Hematopoietic multipotent progenitor cell treated with erythropoietin and hydrocortisone succinate and interleukin-3 and kit ligand, for 4 days (in vitro differentiated cells): ENCODE data around the gene GCN1.

Experiments
- DNase-seq: peaks from one replicate; pipeline ENCODE4 v3.0.0-alpha.2; 2015

The GCN1 gene

DNA sequence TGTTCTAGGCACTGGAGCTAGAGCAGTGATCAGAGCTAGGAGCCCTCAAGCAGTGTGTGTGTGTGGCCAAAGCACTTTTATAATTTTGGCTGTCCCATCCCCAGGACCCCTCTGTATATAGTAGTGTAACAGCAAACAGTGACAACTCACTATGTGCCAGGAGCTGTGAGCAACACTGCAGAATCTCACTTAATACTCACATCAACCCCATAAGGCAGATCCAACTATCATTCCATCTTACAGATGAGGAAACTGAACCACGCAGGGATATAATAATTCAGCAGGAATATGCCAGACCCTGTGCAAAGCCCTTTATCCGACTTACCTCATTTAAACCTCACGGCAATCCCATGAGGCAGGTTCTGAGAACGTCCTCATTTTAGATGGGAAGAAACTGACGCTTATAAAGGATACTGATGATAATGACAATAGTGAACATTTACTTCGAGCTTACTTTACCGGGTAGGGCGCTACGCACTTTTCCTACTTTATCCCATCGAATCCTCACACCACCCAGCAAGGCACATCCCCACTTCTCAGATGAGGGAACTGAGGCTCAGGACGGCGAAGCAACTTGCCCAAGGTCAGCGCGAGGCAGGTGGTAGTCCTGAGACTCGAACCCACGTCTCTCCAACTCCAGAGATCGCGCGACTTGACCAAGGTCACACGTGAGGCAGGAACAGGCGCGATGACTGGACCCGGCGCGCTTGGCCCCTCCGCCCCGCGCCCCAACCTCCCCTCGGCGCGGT, 78.6 kb downstream of the GCN1 start:
- peak; percentile 80 for DNase-seq

- no peak for DNase-seq
Observed at GRCh38 chr12:120115066-120115465, 79.4 kb downstream of the GCN1 start.

DNA sequence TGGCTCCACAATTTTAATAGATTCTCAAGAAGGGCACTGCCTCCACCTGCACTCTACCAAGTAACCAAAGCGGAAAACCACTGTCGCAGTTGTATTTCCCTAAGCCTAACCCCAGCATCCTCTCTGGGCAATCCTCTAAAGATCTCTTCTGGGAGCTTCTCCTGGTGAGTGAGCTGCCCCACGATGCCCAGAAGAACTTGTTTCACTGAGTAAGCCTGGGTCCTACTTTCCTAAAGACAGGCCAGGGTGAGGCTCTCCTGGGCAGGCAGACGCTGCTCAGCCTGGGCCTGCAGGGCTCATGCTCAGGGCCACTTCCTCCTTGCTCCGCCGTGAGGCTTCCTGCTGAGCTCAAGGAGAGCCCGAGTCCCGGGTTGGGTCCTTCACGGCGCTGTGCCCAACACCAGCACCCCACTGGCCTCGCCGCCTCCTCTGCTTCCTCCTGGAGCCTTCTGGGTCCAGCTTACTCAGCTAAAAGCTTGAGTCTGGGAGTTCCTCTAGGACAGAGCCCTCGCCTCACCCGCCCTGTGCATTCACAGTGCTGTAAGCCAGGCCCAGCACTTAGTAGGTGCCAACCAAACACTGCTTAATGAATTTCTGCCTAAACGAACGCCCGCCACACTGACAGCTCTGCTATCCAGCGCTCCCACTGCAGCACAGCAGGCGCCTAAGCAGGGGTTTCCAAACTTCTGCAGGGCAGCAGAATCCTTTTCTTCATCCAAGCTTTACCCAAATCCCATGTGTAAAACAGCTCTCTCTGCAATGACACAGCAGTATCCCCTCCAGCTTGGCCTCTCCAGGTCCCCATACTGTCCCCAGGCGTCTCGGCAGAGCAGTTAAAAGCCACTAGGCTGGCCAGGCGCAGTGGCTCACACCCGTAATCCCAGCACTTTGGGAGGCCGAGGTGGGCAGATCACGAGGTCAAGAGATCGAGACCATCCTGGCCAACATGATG, 83.7 kb downstream of the GCN1 start:
- DNase-seq: peak; percentile 84

- no peak for DNase-seq
Observed at GRCh38 chr12:120109570-120110267, 84.8 kb downstream of the GCN1 start.

- no peak for DNase-seq
Observed at GRCh38 chr12:120106151-120106550, 88.4 kb downstream of the GCN1 start.

DNA sequence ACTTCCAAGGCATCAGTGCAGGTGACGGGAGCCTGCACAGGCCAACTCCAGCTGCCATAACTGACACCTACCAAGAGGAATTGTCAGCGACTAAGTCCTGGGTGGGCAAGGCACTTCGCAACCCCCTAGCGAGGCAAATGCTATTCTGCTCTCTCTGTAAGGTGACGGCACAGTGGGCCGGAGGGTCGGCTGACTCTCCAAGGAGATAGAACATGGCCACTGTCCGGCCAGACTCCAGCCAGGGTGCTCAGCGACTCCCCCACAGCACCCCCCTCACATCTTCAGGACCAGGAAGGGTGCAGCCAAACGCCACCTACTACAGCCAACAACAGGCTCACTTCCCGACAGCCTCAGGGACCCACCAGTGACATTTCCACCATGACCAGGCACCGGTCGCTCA, 91.1 kb downstream of the GCN1 start:
- no peak for DNase-seq

- no peak for DNase-seq
Observed at GRCh38 chr12:120103044-120103338, 91.5 kb downstream of the GCN1 start.

- no peak for DNase-seq
Observed at GRCh38 chr12:120102189-120103043, 92.1 kb downstream of the GCN1 start.

- no peak for DNase-seq
Observed at GRCh38 chr12:120101617-120102016, 92.9 kb downstream of the GCN1 start.

DNA sequence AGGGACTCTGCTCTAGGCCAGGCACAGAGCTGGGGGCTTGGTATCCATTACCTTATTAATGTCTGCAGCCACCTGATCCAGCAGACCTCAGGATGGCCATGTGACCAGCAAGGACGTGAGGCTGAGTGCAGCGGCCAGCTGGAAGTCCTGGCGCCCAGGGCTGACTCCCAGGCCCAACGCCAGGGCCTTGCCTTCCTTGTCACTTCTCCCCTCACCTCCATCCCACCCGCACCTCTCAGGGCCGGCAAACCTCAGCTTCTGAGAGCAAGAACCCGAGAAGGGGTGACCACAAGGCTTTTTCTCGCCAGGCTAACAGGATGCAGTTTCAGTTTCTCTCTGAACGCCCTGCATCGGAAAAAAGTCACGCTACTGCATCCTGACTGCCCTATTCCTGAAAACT, 93.3 kb downstream of the GCN1 start:
- DNase-seq: no peak

- no peak for DNase-seq
Observed at GRCh38 chr12:120100630-120101029, 93.9 kb downstream of the GCN1 start.

DNA sequence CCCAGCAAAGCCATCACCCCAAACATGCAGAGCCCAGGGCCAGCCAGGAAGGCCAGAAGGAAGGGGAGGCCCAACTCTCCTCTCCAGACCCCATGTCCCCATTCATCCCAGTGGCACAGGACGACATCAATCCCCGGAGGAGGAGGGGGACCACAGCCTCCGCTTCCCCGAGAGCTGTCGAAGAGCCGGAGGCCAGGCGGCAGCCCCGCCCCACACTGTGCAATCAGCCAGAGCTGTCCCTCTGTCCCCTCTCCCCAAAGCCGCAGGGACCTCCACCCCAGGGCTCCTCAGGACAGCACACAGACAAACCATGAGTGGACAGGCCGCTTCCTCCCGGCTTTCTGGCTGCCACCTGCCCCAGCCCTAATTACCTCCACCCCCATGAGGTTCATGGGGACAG, 94.8 kb downstream of the GCN1 start:
- no peak for DNase-seq

GRCh38 chr12:120098756-120099470, 95.6 kb downstream of the GCN1 start:
- no peak for DNase-seq

GRCh38 chr12:120096671-120097202, 97.8 kb downstream of the GCN1 start:
- DNase-seq: no peak

DNA sequence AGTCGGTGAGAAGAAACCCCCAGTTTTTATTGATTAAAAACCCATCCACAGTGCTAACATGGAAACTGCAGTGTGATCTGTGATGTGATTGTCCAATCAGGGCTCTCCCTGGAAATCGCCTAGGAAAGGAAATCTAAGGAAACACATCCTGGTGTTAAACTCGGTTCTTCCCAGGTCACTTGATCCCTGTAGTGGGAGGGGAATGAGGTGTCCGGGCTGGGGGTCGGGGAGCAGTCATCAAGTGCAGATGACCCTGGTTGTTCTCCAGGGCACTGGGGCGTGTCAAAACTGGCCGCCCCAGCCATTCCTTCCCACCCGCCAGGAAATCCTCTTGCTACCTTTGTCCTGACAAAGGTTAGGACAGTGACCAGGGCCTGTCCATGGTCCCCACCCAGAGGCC, 98.8 kb downstream of the GCN1 start:
- DNase-seq: no peak

DNA sequence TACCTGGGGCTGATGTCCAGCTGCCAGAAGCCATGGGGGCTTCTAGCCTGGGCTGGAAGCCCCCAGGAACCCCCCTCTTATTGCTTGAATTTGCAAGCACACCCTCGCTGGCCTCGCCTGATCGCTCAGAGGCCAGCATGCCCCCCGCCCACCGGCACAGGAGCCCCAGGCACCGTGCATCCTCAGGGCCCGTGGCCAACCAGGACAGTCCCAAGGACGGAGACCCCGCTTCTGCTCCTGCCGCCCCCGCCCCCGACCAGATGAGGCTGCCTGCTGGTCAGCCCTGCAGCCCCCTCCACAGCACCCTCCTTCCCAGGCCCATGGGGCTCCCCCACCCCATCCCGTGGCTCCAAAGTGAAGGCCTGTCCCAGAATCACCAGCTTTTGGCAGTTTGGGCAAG, 99.2 kb downstream of the GCN1 start:
- no peak for DNase-seq

GRCh38 chr12:120094485-120094884, 100.0 kb downstream of the GCN1 start:
- no peak for DNase-seq

GRCh38 chr12:120093592-120094355, 100.7 kb downstream of the GCN1 start:
- no peak for DNase-seq

GRCh38 chr12:120093336-120093591, 101.3 kb downstream of the GCN1 start:
- DNase-seq: no peak

- DNase-seq: no peak
Observed at GRCh38 chr12:120092551-120093335, 101.8 kb downstream of the GCN1 start.
